Measurements from ENCODE around the gene HERC5.

DNA sequence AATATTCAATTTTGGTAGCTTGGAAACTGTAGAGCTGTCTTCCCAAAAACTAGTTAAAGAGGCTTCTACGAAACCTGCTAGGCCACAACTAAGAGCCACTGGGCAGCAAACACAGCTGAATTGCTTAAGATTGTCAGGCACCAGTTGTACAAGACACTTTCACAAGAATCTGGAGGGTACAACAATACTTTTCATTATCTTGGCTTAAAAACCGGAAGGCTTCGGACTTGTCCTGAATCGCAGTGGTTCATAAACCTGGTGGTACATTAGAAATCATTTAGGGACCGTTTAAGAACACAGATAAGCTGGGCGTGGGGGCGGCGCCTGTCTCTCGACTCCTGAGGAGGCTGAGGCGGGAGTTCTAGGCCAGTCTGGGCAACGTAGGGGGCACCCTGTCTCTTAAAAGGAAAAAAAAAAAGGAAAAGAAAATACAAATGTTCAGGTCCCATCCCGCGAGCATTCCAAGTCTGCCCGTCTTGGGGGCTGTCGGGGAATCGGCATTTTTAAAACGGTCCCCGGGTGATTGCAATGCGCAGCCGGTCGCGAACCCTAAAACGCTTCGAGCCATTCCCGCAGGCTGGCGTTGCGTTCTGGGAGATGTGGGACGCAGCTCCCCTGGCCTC, 65.9 kb downstream of the HERC5 start:
- no peak for TF ChIP-seq CTCF (IDR thresholded peaks at IDR 0.05; ENCODE audit: low read length)
- TF ChIP-seq EZH2 (optimal IDR thresholded peaks at IDR 0.05; ENCODE audit: low read depth, low read length), result no peak
